ENCODE measurements around the gene PLCXD1.

The PLCXD1 gene

DNA sequence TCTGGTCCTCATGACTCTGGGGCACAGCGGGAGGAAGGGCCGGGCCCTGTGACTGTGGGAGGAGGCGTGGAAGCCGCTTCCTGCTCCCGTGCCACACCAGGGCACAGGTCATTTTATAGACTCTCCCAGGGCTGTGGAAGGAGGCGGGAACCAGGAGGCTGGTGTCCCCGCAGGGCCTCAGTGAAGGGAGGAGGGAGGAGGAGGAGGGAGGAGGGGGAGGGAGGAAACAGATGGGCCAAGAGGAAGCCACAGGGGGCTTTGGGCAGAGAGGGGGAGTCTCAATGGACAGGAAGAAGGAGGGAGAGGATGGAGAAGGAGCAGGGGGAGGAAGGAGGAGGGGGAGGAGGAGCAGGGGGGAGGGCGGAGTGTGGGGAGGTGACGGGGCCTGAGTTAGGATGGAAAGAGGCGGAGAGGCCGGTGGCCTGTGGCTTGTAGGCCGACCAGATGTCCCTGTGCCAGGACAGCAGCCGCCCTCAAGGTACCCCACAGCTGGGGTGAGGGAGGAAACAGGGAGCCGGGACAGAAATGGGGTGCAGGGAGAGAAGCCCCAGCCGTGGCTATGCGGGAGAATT lies 6.2 kb upstream of the PLCXD1 start:
- no peak for TF ChIP-seq EGR1 (IDR thresholded peaks at IDR 0.05)
- TF ChIP-seq EP300 (IDR thresholded peaks at IDR 0.05; ENCODE audit: borderline replicate concordance), result no peak
- no peak for TF ChIP-seq TCF12 (IDR thresholded peaks at IDR 0.05; ENCODE audit: low read depth)
- TF ChIP-seq, protein P1, sequence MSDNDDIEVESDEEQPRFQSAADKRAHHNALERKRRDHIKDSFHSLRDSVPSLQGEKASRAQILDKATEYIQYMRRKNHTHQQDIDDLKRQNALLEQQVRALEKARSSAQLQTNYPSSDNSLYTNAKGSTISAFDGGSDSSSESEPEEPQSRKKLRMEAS (IDR thresholded peaks at IDR 0.05), result no peak
- TF ChIP-seq, protein P2, sequence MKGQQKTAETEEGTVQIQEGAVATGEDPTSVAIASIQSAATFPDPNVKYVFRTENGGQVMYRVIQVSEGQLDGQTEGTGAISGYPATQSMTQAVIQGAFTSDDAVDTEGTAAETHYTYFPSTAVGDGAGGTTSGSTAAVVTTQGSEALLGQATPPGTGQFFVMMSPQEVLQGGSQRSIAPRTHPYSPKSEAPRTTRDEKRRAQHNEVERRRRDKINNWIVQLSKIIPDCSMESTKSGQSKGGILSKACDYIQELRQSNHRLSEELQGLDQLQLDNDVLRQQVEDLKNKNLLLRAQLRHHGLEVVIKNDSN (IDR thresholded peaks at IDR 0.05), result no peak
- no peak for TF ChIP-seq RAD21 (IDR thresholded peaks at IDR 0.05; ENCODE audit: low read depth)
- TF ChIP-seq ZBTB7A (IDR thresholded peaks at IDR 0.05; ENCODE audit: low read depth), result no peak
- no peak for TF ChIP-seq CREB1 (IDR thresholded peaks at IDR 0.05; ENCODE audit: low read depth)
- TF ChIP-seq, protein P3, sequence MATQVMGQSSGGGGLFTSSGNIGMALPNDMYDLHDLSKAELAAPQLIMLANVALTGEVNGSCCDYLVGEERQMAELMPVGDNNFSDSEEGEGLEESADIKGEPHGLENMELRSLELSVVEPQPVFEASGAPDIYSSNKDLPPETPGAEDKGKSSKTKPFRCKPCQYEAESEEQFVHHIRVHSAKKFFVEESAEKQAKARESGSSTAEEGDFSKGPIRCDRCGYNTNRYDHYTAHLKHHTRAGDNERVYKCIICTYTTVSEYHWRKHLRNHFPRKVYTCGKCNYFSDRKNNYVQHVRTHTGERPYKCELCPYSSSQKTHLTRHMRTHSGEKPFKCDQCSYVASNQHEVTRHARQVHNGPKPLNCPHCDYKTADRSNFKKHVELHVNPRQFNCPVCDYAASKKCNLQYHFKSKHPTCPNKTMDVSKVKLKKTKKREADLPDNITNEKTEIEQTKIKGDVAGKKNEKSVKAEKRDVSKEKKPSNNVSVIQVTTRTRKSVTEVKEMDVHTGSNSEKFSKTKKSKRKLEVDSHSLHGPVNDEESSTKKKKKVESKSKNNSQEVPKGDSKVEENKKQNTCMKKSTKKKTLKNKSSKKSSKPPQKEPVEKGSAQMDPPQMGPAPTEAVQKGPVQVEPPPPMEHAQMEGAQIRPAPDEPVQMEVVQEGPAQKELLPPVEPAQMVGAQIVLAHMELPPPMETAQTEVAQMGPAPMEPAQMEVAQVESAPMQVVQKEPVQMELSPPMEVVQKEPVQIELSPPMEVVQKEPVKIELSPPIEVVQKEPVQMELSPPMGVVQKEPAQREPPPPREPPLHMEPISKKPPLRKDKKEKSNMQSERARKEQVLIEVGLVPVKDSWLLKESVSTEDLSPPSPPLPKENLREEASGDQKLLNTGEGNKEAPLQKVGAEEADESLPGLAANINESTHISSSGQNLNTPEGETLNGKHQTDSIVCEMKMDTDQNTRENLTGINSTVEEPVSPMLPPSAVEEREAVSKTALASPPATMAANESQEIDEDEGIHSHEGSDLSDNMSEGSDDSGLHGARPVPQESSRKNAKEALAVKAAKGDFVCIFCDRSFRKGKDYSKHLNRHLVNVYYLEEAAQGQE (IDR thresholded peaks at IDR 0.05; ENCODE audit: low read depth), result no peak

DNA sequence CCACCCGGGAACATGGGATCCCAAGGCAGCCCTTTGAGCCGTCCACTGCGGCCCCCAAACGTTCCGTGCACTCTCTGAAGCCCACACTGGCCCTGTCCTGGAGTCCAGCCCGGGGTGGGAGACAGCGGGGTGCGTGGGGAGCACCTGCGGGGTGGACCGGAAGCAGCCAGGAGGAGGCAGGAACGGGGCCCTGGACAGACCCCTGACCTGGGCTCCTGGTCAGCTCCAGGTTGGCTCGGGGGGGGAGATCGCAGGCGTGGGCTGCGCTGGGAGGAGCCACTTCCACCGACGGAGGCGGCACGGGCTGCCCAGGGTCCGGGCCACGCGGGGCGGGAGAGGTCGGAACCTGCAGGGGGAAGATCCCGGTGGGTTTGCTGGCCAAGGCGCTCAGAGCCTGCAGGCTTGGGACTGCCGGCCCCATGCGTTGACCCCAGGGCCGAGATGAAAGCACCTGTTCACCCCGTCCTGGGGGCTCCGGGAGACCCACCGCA lies 5.7 kb upstream of the PLCXD1 start:
- no peak for TF ChIP-seq TCF12 (IDR thresholded peaks at IDR 0.05; ENCODE audit: low read depth)
- no peak for TF ChIP-seq CEBPB (IDR thresholded peaks at IDR 0.05)
- TF ChIP-seq, protein P1 (IDR thresholded peaks at IDR 0.05), result no peak
- no peak for TF ChIP-seq TAF1 (IDR thresholded peaks at IDR 0.05; ENCODE audit: low read depth)
- TF ChIP-seq YY1 (IDR thresholded peaks at IDR 0.05; ENCODE audit: low read depth), result no peak
- TF ChIP-seq CREB1 (IDR thresholded peaks at IDR 0.05; ENCODE audit: low read depth), result no peak
- no peak for TF ChIP-seq NFIC (IDR thresholded peaks at IDR 0.05)
- TF ChIP-seq, protein P2 (IDR thresholded peaks at IDR 0.05), result no peak
- TF ChIP-seq, protein P3 (IDR thresholded peaks at IDR 0.05; ENCODE audit: low read depth), result no peak
- no peak for TF ChIP-seq ZBTB7A (IDR thresholded peaks at IDR 0.05; ENCODE audit: low read depth)
- TF ChIP-seq TEAD4 (IDR thresholded peaks at IDR 0.05), result no peak
- TF ChIP-seq RAD21 (IDR thresholded peaks at IDR 0.05; ENCODE audit: low read depth), result no peak
- no peak for TF ChIP-seq EGR1 (IDR thresholded peaks at IDR 0.05)
- no peak for TF ChIP-seq EP300 (IDR thresholded peaks at IDR 0.05; ENCODE audit: borderline replicate concordance)
- no peak for TF ChIP-seq FOXM1 (IDR thresholded peaks at IDR 0.05; ENCODE audit: borderline replicate concordance, low read depth)

DNA sequence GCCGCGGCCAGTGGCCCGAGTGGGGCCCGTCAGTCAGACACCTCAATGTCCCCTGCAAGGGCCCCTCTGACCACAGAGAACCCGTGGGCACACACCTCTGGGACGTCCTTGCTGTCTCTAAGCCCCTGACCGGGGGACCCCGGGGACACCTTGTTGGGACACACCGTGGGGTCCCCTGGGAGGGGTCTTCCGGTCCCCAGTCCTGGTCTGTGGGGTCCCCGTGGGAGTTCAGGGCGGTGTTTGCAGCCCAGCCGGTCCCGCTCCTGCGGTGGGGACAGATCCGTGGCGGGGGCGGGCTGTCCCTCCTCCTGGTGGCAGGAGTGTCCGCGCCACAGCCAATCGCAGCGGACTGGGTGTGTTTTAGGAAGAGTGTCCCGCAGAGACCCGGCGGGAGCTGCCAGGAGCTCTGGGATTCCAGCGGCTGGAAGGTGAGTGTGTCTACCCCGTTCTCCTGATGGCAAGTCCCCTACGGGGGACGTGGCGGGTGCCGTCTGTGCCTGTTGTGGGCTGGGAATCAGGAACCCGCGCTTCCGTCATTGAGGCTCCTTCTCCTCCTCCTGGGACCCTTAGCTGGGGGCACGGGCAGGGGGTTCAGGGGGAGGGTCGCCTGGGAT lies 5.1 kb upstream of the PLCXD1 start:
- TF ChIP-seq TEAD4 (IDR thresholded peaks at IDR 0.05) (peak; percentile 46; the same call in 1 of the 2 replicates), EP300 (IDR thresholded peaks at IDR 0.05; ENCODE audit: borderline replicate concordance) (no peak), NFIC (IDR thresholded peaks at IDR 0.05) (peak; percentile 36; the same call in 1 of the 2 replicates), YY1 (IDR thresholded peaks at IDR 0.05; ENCODE audit: low read depth) (no peak), TAF1 (IDR thresholded peaks at IDR 0.05; ENCODE audit: low read depth) (0 out of 2 replicates have a peak, but pooled peaks have one; percentile 39), RAD21 (IDR thresholded peaks at IDR 0.05; ENCODE audit: low read depth) (no peak), CREB1 (IDR thresholded peaks at IDR 0.05; ENCODE audit: low read depth) (no peak), TCF12 (IDR thresholded peaks at IDR 0.05; ENCODE audit: low read depth) (0 out of 2 replicates have a peak, but pooled peaks have one; percentile 14), FOXM1 (IDR thresholded peaks at IDR 0.05; ENCODE audit: borderline replicate concordance, low read depth) (no peak), ZBTB7A (IDR thresholded peaks at IDR 0.05; ENCODE audit: low read depth) (no peak), CEBPB (IDR thresholded peaks at IDR 0.05) (no peak), EGR1 (IDR thresholded peaks at IDR 0.05) (peak; percentile 62)
- TF ChIP-seq, protein P1 (IDR thresholded peaks at IDR 0.05), result no peak
- TF ChIP-seq, protein P2 (IDR thresholded peaks at IDR 0.05), result no peak
- TF ChIP-seq, protein P3 (IDR thresholded peaks at IDR 0.05; ENCODE audit: low read depth), result no peak
